GM12892 (cell line): Measurements from ENCODE around the gene OR6Q1.

Experiments
- POLR2A ChIP-seq: IDR thresholded peaks from 2 replicates; pipeline ENCODE4 v1.6.1; 2011; ENCODE audit warnings: low read depth, low read length, control low read depth
- POLR2AphosphoS5 ChIP-seq: IDR thresholded peaks from 2 replicates; pipeline ENCODE4 v1.6.1; 2011; ENCODE audit warnings: low read depth, low read length, control low read depth
- TAF1 ChIP-seq: IDR thresholded peaks from 2 replicates; pipeline ENCODE4 v1.6.1; 2011; ENCODE audit warnings: low read depth, mild to moderate bottlenecking, control low read depth, low read length, borderline replicate concordance

- TF ChIP-seq POLR2A = no peak
- no peak for TF ChIP-seq POLR2AphosphoS5
- no peak for TF ChIP-seq TAF1
These were observed 31.1 kb downstream of the OR6Q1 start for GRCh38 chr11:58061813-58062212.
